Prostate gland (tissue), 2 donors: ENCODE data around the gene SLC35F5. TPM values are rescaled to one million over a fixed set of nuclear protein-coding genes. Genes with fewer than 3 reads are reported as not detected.

Experiments used
- DNase-seq: peaks from one replicate; pipeline ENCODE4 v3.0.0-alpha.2; 2019; ENCODE audit warnings: low spot score
- H3K27ac ChIP-seq, 2 donors: fragments of 200-600 bp; sonication (generic); 2 replicates each; pipeline ENCODE4 v1.5.1; 2017 to 2019
- H3K27me3 ChIP-seq: fragments of 200-600 bp; sonication (generic); replicated peaks from 2 replicates; pipeline ENCODE4 v1.5.1; 2019; ENCODE audit not compliant: insufficient read depth
- H3K36me3 ChIP-seq, 2 donors: fragments of 200-600 bp; sonication (generic); 1 replicate in 1 of 2; 2 replicates in 1 of 2; pipeline versions ENCODE4 v1.5.1 to v1.8.1; 2017 to 2019
- H3K4me1 ChIP-seq: fragments of 200-600 bp; sonication (generic); replicated peaks from 2 replicates; pipeline ENCODE4 v1.5.1; 2019
- H3K4me3 ChIP-seq, 2 donors: fragments of 200-600 bp; sonication (generic); 2 replicates each; pipeline ENCODE4 v1.5.1; 2017 to 2019
- H3K9me3 ChIP-seq: fragments of 200-600 bp; sonication (generic); 2 replicates; pipeline ENCODE4 v1.5.1; 2017
- CTCF ChIP-seq, 4 experiments: fragments of 200-600 bp in 2 of 4; fragments of 450-650 bp in 2 of 4; sonication (generic) in 2 of 4; IDR thresholded peaks; 1 replicate in 3 of 4; 2 replicates in 1 of 4; pipeline ENCODE4 v1.5.1; 2016 to 2019; ENCODE audit warnings: antibody characterized with exemption in 4 of 4, mild to moderate bottlenecking in 2 of 4, moderate library complexity in 2 of 4
- POLR2A ChIP-seq: fragments of 450-650 bp; IDR thresholded peaks from one replicate; pipeline ENCODE4 v1.6.1; 2016; ENCODE audit warnings: antibody characterized with exemption, mild to moderate bottlenecking
- POLR2AphosphoS5 ChIP-seq: sonication (generic); formaldehyde crosslinking; IDR thresholded peaks from one replicate; pipeline ENCODE4 v1.6.1; 2017; ENCODE audit warnings: antibody characterized with exemption
- WGBS: methylation state at CpG from one replicate; pipeline ENCODE4 v1.1.5; 2018; 5-methylcytosine and 5-hydroxymethylcytosine counted together
- intact Hi-C: fragments of 100-400 bp; cut with DNase I; formaldehyde crosslinking; loops from one replicate; pipeline ENCODE4 v1.14.2; 2022
- total RNA-seq, 2 donors: library from RNA; depleted of rRNA; stranded (reverse); fragments of >200 nt; gene quantifications; one replicate each; pipeline ENCODE4 v1.1.0, GENCODE V29; 2016

Gene SLC35F5
- total RNA-seq = 10 to 100 TPM; 69.7 to 88.6 TPM

- peak within 1 kb of the TSS; percentile 94 to 97 for H3K27ac ChIP-seq
- H3K4me1 ChIP-seq = peaks cover 3% of the 10 kb centered on the region
- H3K9me3 ChIP-seq = no peaks in the 10 kb centered on the region
- TF ChIP-seq POLR2A (peak; percentile 87), POLR2AphosphoS5 (peak; percentile 94), CTCF (IDR thresholded peaks at IDR 0.05) (no peak)
- DNase-seq = peak; percentile 91
- H3K27me3 ChIP-seq = no peaks in the 10 kb centered on the region
- intact Hi-C loops = loop anchor here (2.0 kb wide), 1 partner anchor 134 kb away; the partner anchor contains the start of gene ACTR3
- under 1% methylated on average over 43 of the region's 76 CpGs for WGBS
- H3K36me3 ChIP-seq = no peaks in the 10 kb centered on the region
- H3K4me3 ChIP-seq = peak within 1 kb of the TSS; percentile 86 to 87
These were observed at the start of gene SLC35F5 for GRCh38 chr2:113756355-113757137. Gene SLC35F5, minus strand, starts transcription at chr2:113756642. Its CDS starts 233 bp downstream, at chr2:113756409.

GRCh38 chr2:113799375-113799774, 42.9 kb upstream of the SLC35F5 start:
- 81% methylated on average over 4 of the region's 4 CpGs for WGBS
- no peaks in the 10 kb centered on the region for H3K27me3 ChIP-seq
- H3K27ac ChIP-seq = no peak overlapping the region
- H3K36me3 ChIP-seq = no peaks in the 10 kb centered on the region
- TF ChIP-seq POLR2AphosphoS5 = no peak
- TF ChIP-seq CTCF (IDR thresholded peaks at IDR 0.05) = no peak
- no peak for TF ChIP-seq POLR2A
- DNase-seq = no peak
- H3K9me3 ChIP-seq = no peaks in the 10 kb centered on the region
- H3K4me3 ChIP-seq = no peak overlapping the region
- intact Hi-C loops = no loop called here
- H3K4me1 ChIP-seq = no peaks in the 10 kb centered on the region

- H3K27me3 ChIP-seq = no peaks in the 10 kb centered on the region
- no peaks in the 10 kb centered on the region for H3K9me3 ChIP-seq
- intact Hi-C loops = no loop called here
- H3K4me1 ChIP-seq = no peaks in the 10 kb centered on the region
- WGBS = 30% methylated on average over 2 of the region's 2 CpGs
- no peaks in the 10 kb centered on the region for H3K36me3 ChIP-seq
- H3K27ac ChIP-seq = no peak overlapping the region
- TF ChIP-seq CTCF (IDR thresholded peaks at IDR 0.05) = no peak
- no peak for TF ChIP-seq POLR2A
- TF ChIP-seq POLR2AphosphoS5 = no peak
- H3K4me3 ChIP-seq = no peak overlapping the region
- DNase-seq = no peak
These were observed 40.8 kb upstream of the SLC35F5 start for GRCh38 chr2:113797237-113797636.

GRCh38 chr2:113796592-113797175, 40.2 kb upstream of the SLC35F5 start:
- no peak for DNase-seq
- no peaks in the 10 kb centered on the region for H3K4me1 ChIP-seq
- TF ChIP-seq CTCF (IDR thresholded peaks at IDR 0.05) (no peak), POLR2AphosphoS5 (no peak), POLR2A (no peak)
- no peaks in the 10 kb centered on the region for H3K9me3 ChIP-seq
- H3K36me3 ChIP-seq = no peaks in the 10 kb centered on the region
- no peak overlapping the region for H3K4me3 ChIP-seq
- no peaks in the 10 kb centered on the region for H3K27me3 ChIP-seq
- H3K27ac ChIP-seq = no peak overlapping the region
- WGBS = 40% methylated on average over 6 of the region's 6 CpGs
- intact Hi-C loops = no loop called here
